ENCODE measurements around the gene CLCN3. TPM values are rescaled to one million over a fixed set of nuclear protein-coding genes. Genes with fewer than 3 reads are reported as not detected.

The CLCN3 gene
- total RNA-seq (2021) (29.1 to 30.3 TPM (median 30.0 TPM) in 3 replicates), Bru-seq, nascent RNA (percentile 83 among the genes with signal in this experiment)
- long read RNA-seq, experiment 1, full-length matches to known transcripts = 61 of 110 reads
- long read RNA-seq, experiment 1, partial matches to known transcripts = 33 of 110 reads
- long read RNA-seq, experiment 1, other reads (novel, unspliced or antisense) = 16 of 110 reads
- long read RNA-seq, experiment 2, full-length matches to known transcripts = 11 of 40 reads
- long read RNA-seq, experiment 2, partial matches to known transcripts = 11 of 40 reads
- long read RNA-seq, experiment 2, other reads (novel, unspliced or antisense) = 18 of 40 reads
- long read RNA-seq, experiment 3, full-length matches to known transcripts = 1 of 5 reads
- long read RNA-seq, experiment 3, partial matches to known transcripts = 2 of 5 reads
- long read RNA-seq, experiment 3, other reads (novel, unspliced or antisense) = 2 of 5 reads

GRCh38 chr4:169619958-169620879, at the start of gene CLCN3:
Gene CLCN3 (plus strand): TSS chr4:169620578. CDS start chr4:169635929, 15,351 bp downstream.
- ChIA-PET POLR2A (interaction anchor here (0.7 to 1.4 kb wide), 4 partner anchors 12 to 406 kb away, joined by 3 to 4 read pairs (median 4); partner anchors contain the start of gene MFAP3L), CTCF (interaction anchor here (0.6 kb wide), 1 partner anchor 40 kb away, joined by 3 read pairs; no protein-coding TSS in a partner anchor)
- H3K36me3 Mint-ChIP-seq = no peaks in the 10 kb centered on the region
- ATAC-seq = peak; percentile 99
- H3K27me3 Mint-ChIP-seq (ENCODE audit: low read depth) = no peaks in the 10 kb centered on the region
- H3K9me3 Mint-ChIP-seq = peaks cover 3% of the 10 kb centered on the region; the same call in 1 of the 2 replicates
- H3K27ac Mint-ChIP-seq = peak within 1 kb of the TSS; percentile 100
- H3K4me3 Mint-ChIP-seq = peak within 1 kb of the TSS; percentile 95
- peak; percentile 96 for DNase-seq (ENCODE audit: low spot score)
- peaks cover 20% of the 10 kb centered on the region for H3K4me1 Mint-ChIP-seq
- TF ChIP-seq ZNF121 (CRISPR knock-in tag; IDR thresholded peaks at IDR 0.05) (peak; percentile 70; the same call in 1 of the 2 replicates), ETV6 (CRISPR knock-in tag; IDR thresholded peaks at IDR 0.05) (peak; percentile 68), SP1 (CRISPR knock-in tag; conservative IDR thresholded peaks at IDR 0.05) (peak; percentile 98), MYBL2 (CRISPR knock-in tag; IDR thresholded peaks at IDR 0.05) (no peak), HMGXB4 (CRISPR knock-in tag; IDR thresholded peaks at IDR 0.05) (peak; percentile 65; the same call in 1 of the 2 replicates), ZNF232 (CRISPR knock-in tag; IDR thresholded peaks at IDR 0.05) (0 out of 2 replicates have a peak, but pooled peaks have one; percentile 41), NFE2L1 (CRISPR knock-in tag; IDR thresholded peaks at IDR 0.05) (peak; percentile 68; the same call in 1 of the 2 replicates), PRDM15 (CRISPR knock-in tag; IDR thresholded peaks at IDR 0.05) (peak; percentile 84), ATF1 (CRISPR knock-in tag; IDR thresholded peaks at IDR 0.05) (no peak), STAT6 (CRISPR knock-in tag; conservative IDR thresholded peaks at IDR 0.05; ENCODE audit: low read depth) (no peak), ZBTB43 (CRISPR knock-in tag; IDR thresholded peaks at IDR 0.05) (0 out of 2 replicates have a peak, but pooled peaks have one; percentile 25), GABPB1 (CRISPR knock-in tag; IDR thresholded peaks at IDR 0.05) (peak; percentile 8; the same call in 1 of the 2 replicates), CREB1 (CRISPR knock-in tag; IDR thresholded peaks at IDR 0.05) (peak; percentile 55; the same call in 1 of the 2 replicates), NFYB (CRISPR knock-in tag; conservative IDR thresholded peaks at IDR 0.05; ENCODE audit: low read depth) (peak; percentile 68), CREM (CRISPR knock-in tag; IDR thresholded peaks at IDR 0.05) (peak; percentile 93), MAX (CRISPR knock-in tag; IDR thresholded peaks at IDR 0.05) (peak; percentile 76), ATF6 (CRISPR knock-in tag; IDR thresholded peaks at IDR 0.05) (no peak), RELA (CRISPR knock-in tag; IDR thresholded peaks at IDR 0.05; ENCODE audit: borderline replicate concordance) (no peak), CDX4 (CRISPR knock-in tag; IDR thresholded peaks at IDR 0.05; ENCODE audit: borderline replicate concordance) (no peak), TCF7 (CRISPR knock-in tag; IDR thresholded peaks at IDR 0.05; ENCODE audit: low read depth) (no peak), ZNF263 (CRISPR knock-in tag; IDR thresholded peaks at IDR 0.05; ENCODE audit: low read depth) (no peak), FOXK1 (CRISPR knock-in tag; IDR thresholded peaks at IDR 0.05) (peak; percentile 79)
